GM21390 (cell line): Measurements from ENCODE around the gene YES1.
"Not testable (repeated sequence)": the region's sequence is repeated elsewhere in the genome, so short reads cannot be mapped to it uniquely, and the experiment has no call there.

Experiments used
- ATAC-seq: cut with Tn5 transposase; IDR thresholded peaks from one replicate; pipeline ENCODE4 v1.9.1; 2021; ENCODE audit not compliant: unreplicated experiment

Gene YES1

DNA sequence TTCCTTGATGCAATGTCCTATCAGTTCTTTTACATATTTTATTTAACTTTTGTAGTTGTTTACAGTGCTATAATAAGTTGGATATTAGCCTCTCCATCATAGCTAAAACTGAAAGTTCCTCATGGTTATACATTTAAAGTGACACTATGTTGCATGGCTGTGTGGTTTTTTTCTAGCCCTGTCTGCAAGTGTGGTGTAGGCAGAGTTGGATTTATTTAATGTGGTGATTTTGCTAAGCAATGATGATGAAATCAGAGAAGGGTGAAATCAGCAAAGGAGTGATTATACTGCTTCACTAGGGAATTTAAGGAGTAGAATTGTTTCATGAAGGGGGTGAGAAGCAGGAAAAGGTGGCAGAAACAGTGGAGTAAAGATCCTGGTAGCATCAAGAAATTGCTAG, 81.3 kb downstream of the YES1 start:
- no peak for ATAC-seq

DNA sequence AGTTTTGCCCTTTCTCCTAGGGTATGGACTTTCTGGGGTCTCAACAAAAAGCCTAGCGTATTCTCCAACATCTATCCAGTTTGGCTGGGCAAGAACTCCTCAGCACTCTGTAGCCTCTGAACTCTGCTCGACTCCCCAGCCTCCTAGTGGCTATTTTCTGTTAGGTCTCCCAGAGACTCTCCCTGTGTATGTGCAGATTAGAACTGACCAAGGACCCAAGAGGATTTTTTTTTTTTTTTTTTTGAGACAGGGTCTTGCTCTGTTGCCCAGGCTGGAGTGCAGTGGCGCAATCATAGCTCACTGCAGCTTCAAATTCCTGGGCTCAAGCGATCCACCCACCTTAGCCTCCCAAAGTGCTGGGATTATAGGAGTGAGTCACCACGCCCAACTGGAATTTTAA, 81.9 kb downstream of the YES1 start:
- ATAC-seq: not testable (repeated sequence)

DNA sequence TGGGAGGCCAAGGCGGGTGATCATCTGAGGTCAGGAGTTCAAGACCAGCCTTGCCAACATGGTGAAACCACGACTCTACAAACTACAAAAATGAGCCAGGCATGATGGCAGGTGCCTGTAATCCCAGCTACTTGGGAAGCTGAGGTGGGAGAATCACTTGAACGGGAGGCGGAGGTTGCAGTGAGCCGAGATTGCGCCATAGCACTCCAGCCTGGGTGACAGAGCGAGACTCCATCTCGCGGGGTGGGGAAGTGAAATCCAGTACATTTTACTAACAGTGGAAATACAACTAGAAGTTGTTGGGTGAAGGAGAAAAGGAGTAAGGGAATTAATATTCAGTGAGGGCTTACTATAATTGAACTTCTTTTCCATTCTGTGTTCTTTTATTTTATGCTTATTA, 86.4 kb downstream of the YES1 start:
- ATAC-seq: no peak

DNA sequence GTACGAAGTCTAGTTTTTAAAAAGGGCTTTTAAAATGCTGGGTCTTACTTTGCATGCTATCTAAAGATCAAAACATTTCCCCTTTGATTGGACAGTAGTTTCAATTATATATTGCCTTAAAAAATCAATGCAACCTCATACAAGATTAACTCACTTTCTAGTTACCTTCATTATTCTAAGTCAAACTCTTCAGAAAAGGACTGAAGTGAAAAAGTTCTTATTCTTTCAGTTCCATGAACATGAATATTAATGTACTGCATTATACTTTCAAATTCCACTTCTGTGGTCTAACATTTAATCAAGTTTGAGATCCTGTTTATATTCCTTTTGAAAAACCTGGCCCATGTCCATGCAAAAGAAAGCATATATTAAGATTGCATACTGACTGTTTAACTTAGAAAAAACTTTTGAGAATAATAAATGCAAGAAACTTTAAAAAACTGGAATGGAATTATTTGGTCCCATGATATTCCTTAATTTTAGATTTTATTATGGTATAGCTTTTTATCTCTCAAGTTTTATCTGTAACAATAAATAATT, 88.4 kb downstream of the YES1 start:
- ATAC-seq: no peak

DNA sequence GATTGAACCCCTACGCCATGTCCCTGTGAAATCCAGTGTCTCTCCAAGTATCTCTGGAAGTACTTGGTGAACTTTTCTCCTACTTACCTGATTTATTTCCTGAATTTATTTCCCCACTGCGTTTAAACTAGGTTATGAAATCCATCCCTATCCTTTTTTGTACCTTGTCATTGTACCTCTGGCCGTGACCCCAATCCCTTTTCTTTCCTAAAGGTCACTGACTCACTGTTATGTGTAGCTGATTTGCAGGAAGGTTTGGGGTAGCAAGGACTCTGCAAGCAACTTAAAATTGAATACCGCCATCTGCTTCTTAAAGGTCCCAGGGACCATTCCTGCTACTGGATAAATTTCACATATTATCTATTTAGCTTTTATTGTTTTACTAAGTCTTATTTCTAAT, 95.0 kb downstream of the YES1 start:
- ATAC-seq: no peak

DNA sequence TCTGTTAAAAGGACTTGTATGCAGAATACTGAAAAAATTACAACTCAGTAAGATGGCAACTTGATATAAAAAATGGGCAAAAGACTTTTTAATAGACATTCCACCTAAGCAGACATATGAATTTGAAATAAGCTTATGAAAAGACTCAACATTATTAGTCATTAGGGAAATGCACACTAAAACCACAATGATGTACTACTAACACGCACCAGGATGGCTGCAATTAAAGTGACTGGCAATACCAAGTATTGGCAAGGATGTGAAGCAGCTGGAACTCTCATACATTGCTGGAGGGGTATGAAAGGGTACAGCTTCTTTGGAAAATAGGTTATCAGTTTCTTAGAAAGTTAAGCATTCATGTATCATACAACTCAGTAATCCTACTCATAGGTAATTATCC, 96.4 kb downstream of the YES1 start:
- ATAC-seq: no peak

DNA sequence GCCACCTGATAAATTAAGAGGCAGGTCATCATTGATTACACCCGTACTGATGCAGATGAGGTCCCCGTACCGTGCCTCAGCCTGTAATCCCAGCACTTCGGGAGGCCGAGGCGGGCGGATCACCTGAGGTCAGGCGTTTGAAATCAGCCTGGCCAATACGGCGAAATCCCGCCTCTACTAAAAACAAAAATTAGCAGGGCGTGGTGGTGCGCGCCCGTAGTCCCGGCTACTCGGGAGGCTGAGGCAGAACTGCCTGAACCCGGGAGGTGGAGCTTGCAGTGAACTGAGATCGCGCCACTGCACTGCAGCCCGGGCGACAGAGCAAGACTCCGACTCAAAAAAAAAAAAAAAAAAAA, 98.9 kb downstream of the YES1 start:
- no peak for ATAC-seq

DNA sequence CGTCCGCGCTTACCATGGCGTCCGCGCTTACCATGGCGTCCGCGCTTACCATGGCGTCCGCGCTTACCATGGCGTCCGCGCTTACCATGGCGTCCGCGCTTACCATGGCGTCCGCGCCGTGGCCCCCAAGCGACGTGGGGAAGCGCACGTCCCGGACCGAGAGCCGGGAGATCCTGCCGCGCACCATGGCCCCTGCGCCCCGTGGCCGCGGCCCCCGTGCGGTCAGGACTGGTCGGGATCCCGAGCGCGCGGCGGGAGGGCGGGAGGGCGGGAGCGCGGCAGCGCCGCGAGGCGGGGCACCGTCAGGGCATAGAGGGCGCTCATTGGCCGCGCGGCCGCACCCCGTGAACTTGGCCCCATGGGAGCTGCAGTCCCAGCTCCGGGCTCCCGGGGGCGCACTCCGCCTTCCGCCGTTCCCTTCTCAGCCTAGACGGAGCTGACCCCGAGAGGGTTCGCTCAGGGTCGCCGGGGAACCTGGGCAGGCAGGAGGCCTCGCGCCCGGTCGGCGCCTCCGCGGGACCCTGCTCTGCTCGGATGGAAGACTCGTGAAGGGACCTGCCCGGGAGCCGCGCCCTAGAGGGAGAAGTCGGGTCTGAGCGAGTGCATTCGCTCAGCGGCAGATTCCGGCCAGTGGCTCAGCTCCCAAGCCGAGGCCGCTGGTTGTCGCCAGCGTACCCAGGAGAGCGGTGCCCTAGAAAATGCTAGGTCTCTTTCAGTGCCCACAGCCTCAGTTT, 99.5 kb downstream of the YES1 start, which contains the start of gene ENOSF1:
Gene ENOSF1 (minus strand): TSS at position 230 of the 734 bp plus-strand sequence. CDS start 43 bp downstream, at position 187.
- ATAC-seq: peak; percentile 88

DNA sequence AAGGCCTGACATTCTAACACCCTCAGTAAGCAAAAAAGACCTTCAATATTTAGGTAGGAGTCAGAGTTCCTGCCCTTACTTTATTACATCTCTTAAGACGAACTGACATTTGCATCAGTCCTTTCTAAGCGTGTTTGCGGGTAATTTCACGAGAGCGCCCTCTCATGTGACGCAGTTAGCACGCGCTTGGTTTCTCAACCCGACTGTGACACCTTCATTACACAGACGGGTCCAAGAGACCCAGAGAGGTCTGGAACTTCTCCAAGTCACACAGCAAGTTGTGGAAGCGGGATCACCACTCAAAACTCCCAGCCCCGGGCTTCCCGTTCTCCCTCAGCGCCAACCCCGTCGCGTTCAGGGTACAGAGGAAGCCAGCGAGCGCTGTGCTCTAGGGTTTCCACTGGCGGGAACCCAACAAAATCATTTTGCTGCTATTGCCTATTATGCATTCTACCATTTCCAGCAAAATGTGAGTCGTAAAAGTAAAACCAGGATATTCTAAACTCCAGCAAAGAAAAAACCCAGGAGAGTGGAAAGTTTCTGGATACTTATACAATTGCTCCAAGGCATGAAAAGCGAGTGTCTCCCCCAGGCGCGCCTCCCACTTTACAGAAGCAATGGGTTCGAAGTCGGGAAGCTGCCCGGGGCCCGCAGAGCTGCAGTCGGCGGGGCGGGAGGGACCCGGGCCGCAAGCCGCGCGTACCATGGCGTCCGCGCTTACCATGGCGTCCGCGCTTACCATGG, 100.2 kb downstream of the YES1 start:
- peak; percentile 59 for ATAC-seq

DNA sequence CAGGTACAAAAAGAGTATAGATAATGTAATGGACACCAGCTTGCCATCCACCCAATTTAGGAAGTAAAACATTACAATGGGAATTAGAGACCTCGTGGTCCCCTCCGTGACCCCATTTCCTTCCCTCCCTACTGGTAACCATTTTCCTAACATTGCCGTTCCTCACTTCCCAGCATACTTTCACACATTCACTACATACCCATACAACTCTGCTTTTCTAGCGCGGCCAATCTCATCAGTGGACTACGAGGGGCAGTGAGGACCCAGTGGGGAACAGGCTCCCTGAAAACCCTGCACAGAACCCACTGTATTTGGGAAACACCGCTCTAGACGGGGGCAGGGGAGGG, 100.8 kb downstream of the YES1 start:
- no peak for ATAC-seq

DNA sequence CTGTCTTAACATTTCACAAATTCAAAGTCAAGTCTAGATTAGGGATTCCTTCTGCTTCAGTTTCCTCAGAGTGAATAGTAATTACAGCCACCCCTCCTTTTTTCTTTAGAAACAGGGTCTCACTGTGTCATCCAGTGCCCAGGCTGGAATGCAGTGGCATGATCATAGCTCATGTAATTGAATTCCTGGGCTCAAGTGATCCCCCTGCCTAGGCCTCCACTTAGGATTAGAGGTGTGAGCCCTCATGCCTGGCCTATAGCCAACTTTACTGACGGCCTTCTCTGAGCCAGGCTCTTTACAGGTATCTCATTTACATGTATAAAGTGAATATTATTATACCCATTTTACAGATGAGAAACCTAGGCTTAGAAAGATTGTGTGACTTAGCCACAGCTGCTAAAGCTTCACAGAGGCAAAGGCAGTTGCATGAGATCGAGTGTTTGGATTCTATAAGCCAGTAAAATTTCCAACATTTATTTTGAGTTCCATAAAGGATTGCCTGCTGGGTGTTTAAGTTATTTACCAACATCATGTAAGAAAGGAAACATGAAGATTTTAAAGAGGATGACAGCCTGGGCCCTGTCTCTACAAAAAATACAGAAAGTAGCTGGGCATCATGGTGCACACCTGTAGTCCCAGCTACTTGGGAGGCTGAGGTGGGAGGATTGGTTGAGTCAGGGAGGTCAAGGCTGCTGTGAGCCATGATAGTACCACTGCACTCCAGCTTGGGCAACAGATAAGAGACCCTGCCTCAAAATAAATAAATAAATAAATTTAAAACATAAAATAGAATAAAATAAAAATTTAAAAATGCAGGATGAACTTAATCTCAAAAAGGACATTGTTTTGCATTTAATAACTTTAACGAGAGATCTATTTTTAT, 101.4 kb downstream of the YES1 start:
- ATAC-seq: no peak

DNA sequence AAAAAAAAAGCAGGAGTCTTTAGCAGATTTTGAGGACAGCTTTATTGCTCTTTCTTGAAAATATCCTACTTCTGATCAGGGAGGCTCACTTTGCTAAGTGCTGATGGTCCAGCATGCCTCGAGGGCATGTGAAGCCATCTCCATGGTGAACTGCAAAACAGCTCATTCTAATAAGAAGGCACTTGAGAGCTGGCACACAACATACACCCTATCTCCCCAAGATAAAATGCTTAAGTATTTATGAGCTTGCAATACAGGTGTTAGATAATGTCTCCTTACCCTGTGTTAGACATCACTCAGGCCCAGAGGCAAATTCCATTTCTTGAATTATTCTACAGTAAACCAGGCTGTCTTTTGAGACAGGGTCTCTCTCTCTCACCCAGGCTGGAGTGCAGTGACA, 102.3 kb downstream of the YES1 start:
- ATAC-seq: no peak

DNA sequence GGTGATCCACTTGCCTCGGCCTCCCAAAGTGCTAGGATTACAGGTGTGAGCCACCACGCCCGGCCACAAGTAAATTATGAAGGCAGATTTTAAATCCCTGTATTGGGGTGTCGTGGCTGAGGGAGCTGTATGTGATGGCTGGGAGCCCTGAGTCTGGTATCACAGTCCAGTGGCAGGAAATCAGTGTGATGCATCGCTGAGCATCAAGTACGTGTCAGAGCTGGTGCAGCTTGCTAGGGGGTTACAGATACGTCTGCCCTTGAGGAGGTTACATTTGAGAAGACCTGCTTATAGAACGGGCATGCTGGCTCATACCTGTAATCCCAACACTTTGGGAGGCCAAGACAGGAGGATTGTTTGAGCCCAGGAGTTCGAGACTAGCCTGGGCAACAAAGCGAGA, 103.9 kb downstream of the YES1 start:
- no peak for ATAC-seq

DNA sequence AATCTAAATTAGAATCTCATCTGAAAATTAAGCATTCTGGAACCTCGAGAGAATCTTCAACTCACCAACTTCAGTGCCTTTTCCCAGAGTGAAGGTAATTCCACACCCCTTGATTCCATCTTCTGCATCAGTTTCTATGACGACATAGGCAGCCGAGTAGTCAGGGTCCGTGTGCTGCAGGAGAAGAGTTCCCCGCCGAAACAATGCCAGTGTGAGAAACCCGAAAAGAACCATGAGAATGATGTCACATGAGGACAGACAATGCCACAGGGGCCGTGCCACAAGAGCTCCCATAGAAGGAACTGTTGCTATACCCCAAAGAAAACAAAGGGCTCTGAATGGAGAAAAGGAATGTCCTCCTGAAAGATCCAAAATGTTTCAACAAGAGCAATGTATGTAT, 105.6 kb downstream of the YES1 start:
- ATAC-seq: no peak

DNA sequence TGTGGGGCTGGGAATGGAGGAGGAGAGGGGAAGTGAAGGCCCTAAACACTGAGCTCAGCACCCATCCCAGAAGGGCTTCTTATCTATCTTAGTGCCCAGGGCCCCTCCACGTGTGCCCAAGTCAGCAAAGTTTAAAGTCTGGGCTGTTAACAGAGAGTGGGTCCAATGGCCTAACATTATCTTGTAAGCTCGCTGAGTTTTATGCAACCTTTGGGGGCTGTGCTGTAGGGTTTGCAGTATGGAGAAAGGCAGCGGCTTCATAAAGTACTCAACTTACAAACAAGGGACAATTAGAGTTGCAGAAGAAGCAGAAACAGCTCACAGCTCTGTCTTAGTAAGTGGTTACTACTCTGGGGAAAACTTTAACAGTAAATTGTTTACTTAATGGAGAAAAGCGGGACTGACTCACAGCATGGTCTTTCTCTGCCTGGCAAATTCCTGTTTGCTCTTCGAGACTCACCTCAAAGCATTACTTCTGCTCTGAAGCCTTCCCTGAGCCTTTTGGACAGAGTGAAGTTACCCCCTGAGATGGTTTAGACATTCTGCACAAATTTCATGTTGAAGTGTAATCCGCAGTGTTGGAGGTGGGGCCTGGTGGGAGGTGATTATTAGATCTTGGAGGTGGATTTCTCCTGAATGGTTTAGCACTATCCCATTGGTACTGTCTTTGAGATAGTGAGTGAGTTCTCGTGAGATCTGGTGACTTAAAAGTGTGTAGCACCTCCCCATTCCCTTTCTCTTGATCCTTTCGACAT, 108.7 kb downstream of the YES1 start:
- ATAC-seq: no peak

DNA sequence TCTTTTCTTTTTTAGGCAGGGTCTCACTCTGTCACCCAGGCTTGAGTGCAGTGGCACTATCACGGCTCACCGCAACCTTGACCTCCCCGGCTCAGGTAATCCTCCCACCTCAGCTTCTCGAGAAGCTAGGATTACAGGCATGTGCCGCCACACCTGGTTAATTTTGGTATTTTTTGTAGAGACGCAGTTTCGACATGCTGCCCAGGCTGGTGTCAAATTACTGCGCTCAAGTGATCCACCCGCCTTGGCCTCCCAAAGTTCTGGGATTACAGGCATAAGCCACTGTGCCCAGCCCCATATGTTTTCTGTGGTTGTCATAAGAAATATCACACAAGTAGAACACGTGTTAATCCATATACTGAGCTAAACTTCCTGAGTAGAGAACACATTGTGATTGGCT, 114.2 kb downstream of the YES1 start:
- ATAC-seq: no peak

DNA sequence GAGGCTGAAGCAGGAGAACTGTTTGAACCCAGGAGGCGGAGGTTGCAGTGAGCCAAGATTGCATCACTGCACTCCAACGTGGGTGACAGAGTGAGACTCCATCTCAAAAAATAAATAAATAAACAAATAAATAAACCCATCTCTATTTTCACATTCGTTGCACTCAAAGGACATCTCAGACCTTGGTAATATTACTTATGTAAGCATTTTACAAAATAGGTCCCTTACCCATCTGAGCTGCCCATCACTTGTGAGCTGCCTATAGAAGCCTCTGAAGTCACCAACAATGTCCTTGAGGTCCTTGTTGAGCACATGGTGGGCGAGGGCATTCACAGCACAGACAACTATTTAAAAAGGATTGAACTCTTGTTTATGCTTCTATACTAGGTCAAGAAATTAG, 115.0 kb downstream of the YES1 start:
- ATAC-seq: no peak

DNA sequence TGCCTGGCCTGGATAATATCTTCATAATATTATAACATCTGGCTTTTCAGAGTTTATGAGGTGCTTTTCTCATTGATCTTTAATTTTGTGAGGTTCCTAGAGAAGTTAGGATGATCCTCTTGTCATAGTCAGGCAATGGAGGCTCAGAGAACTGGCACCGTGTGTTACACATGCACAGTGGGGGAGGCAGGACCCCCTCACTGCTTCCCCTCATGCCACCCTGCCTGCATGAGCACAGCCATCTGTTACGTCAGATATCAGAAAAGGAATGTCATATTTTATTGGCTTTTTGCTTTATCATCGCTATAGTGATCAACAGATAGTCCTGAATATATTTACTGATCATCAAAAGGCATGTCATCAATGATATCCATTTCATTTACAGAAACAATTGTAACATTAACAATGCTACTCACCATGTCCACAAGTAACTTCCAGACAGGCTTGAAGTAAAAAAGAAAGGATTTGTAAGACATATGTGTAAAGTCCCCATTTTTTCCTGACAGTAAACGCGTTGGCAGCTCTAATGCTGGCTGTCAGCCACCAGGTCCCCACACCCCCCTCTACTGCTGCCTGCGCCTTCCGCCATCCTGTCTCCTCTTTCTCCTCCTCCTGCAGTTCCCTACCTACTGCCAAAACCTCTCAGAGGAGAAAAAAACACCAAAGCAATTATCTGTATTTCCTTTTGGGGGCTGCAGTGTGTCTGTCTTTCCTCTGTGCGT, 118.4 kb downstream of the YES1 start:
- no peak for ATAC-seq

DNA sequence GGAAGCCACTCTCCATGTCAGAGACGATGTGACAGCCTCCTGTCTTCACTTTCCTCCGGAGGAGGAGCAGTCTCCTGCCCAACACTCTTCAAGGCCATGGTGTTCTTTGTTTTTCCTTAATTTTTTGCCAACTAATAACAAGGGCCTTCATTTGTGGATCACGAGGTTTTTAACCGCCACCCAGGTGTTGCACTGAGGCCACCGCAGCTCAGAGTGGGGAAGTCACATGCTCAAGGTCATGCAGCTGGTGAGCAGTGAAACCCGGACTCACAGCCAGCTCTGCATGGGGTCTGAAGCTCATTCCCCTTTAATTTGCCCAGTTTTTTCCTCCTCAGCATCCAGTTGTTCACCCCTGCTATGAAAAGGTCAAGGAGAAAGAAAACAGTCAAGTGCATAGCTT, 119.2 kb downstream of the YES1 start:
- no peak for ATAC-seq

DNA sequence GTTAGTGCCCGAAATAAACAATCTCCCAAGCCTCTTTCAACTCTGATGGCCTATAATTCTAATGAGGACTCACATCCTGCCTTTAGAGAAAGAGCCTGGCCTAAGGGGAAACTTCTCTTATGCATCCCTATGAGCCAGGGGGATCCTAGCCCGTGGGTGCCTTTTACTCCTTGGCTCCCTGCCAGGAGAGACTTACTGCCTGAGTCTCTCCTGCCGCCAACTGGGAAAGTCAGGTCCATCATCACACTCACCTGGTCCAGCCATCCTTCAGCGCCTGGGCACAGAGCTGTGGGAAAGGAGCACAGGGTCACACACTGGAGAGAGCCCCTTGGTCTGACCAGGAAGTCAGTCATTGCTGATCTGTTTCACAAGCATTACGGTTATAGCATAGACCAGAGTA, 123.7 kb downstream of the YES1 start:
- ATAC-seq: no peak
